Erythroblast (primary cell): ENCODE results near the gene RBM25.

Source experiments
- GATA1 ChIP-seq: IDR thresholded peaks from 2 replicates; pipeline ENCODE4 v1.6.1; 2011; ENCODE audit warnings: low read depth, mild to moderate bottlenecking, control low read depth, low read length, moderate library complexity
- POLR2A ChIP-seq: IDR thresholded peaks from 2 replicates; pipeline ENCODE4 v1.6.1; 2011; ENCODE audit warnings: mild to moderate bottlenecking, low read length

DNA sequence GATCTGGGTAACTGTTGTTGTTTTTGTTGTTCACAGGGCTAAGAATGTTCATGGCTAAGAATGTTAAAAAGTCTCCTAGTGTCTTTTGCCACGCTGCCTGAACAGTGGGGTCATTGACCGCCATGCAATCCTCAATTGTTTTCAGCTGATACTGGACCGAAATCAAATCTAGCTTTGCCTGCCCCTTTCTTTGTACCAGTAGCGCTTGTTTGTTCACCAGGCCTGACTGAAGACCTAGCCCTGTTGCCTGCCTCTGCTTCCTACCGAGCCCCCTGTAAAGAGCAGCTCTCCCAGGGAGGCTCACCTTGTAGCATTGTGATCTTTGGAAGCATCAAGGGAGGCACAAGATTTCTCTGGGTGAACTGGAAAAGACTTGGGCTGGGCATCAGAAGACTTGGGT is 84.7 kb downstream of the RBM25 start:
- TF ChIP-seq POLR2A: no peak
- TF ChIP-seq GATA1: no peak
